ENCODE results near the gene SEMA4G.

Gene SEMA4G

DNA sequence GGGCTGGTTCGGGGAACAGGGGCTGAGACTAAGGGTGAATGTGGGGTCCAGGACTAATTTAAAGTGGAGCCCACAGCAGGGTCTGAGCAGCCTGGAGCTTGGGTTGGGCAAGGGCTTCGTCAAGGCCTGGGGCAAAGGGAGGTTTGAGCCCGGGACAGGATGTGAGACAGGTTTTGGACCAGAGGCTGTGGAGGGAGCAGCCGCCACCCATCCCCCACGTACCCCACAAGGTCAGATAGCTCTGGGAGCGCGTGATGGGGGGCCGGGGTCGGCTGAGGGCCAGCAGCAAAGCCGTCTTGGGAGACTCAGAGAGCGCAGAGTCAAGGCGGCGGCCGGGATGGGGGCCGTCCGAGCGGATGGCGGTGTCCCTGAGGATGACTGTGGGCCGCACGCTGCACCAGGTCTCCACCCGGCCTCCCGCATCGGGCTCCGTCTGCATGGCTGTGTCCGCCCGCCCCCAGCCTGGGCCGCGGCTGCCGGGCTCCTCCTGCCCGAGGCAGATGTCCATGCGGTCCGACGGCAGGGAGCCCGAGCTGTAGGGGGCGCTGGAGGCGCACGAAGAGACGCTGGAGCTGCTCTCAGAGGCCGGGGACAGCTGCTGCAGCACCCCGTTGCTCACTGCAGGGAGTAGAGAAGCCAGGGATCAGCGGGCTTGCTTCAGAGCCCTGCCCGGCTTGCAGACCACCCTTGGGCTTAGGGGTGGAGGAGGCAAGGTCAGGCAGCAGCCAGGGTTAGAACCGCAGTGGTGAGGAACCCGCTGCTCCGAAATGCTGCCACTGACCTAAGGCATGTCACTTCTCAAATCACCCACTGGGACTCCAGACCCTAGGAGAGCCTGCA lies 49.5 kb downstream of the SEMA4G start (continued):
- TF ChIP-seq, protein P1, sequence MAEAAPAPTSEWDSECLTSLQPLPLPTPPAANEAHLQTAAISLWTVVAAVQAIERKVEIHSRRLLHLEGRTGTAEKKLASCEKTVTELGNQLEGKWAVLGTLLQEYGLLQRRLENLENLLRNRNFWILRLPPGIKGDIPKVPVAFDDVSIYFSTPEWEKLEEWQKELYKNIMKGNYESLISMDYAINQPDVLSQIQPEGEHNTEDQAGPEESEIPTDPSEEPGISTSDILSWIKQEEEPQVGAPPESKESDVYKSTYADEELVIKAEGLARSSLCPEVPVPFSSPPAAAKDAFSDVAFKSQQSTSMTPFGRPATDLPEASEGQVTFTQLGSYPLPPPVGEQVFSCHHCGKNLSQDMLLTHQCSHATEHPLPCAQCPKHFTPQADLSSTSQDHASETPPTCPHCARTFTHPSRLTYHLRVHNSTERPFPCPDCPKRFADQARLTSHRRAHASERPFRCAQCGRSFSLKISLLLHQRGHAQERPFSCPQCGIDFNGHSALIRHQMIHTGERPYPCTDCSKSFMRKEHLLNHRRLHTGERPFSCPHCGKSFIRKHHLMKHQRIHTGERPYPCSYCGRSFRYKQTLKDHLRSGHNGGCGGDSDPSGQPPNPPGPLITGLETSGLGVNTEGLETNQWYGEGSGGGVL (tag by site-specific recombination; IDR thresholded peaks at IDR 0.05) = no peak; the same call in 1 of the 2 replicates
- TF ChIP-seq, protein P2, sequence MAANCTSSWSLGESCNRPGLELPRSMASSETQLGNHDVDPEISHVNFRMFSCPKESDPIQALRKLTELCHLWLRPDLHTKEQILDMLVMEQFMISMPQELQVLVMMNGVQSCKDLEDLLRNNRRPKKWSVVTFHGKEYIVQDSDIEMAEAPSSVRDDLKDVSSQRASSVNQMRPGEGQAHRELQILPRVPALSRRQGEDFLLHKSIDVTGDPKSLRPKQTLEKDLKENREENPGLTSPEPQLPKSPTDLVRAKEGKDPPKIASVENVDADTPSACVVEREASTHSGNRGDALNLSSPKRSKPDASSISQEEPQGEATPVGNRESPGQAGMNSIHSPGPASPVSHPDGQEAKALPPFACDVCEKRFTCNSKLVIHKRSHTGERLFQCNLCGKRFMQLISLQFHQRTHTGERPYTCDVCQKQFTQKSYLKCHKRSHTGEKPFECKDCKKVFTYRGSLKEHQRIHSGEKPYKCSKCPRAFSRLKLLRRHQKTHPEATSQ (tag by site-specific recombination; IDR thresholded peaks at IDR 0.05) = no peak
- TF ChIP-seq ZNF391 (tag by site-specific recombination; IDR thresholded peaks at IDR 0.05; ENCODE audit: borderline replicate concordance, low read depth) (no peak), ZNF585B (tag by site-specific recombination; IDR thresholded peaks at IDR 0.05) (no peak), ZNF555 (tag by site-specific recombination; conservative IDR thresholded peaks at IDR 0.05) (no peak), BCL11A (tag by site-specific recombination; IDR thresholded peaks at IDR 0.05; ENCODE audit: low read depth) (no peak), ZSCAN16 (tag by site-specific recombination; IDR thresholded peaks at IDR 0.05) (no peak), ZNF138 (tag by site-specific recombination; IDR thresholded peaks at IDR 0.05; ENCODE audit: borderline replicate concordance) (no peak), ZFP3 (tag by site-specific recombination; IDR thresholded peaks at IDR 0.05; ENCODE audit: low read depth) (no peak), ZNF175 (tag by site-specific recombination; IDR thresholded peaks at IDR 0.05) (no peak), FEZF1 (tag by site-specific recombination; IDR thresholded peaks at IDR 0.05) (no peak), ZNF549 (tag by site-specific recombination; IDR thresholded peaks at IDR 0.05) (no peak), BCL11B (tag by site-specific recombination; IDR thresholded peaks at IDR 0.05; ENCODE audit: low read depth) (0 out of 2 replicates have a peak, but pooled peaks have one; percentile 45), ZNF707 (tag by site-specific recombination; IDR thresholded peaks at IDR 0.05) (no peak), KLF16 (tag by site-specific recombination; IDR thresholded peaks at IDR 0.05) (0 out of 2 replicates have a peak, but pooled peaks have one; percentile 33), ZNF747 (tag by site-specific recombination; IDR thresholded peaks at IDR 0.05) (no peak), ZNF621 (tag by site-specific recombination; IDR thresholded peaks at IDR 0.05) (no peak), ZNF623 (tag by site-specific recombination; IDR thresholded peaks at IDR 0.05) (no peak), GLI4 (tag by site-specific recombination; IDR thresholded peaks at IDR 0.05) (no peak), KLF9 (tag by site-specific recombination; IDR thresholded peaks at IDR 0.05; ENCODE audit: low read depth) (no peak), ZNF610 (tag by site-specific recombination; IDR thresholded peaks at IDR 0.05; ENCODE audit: borderline replicate concordance) (peak; percentile 47; the same call in 1 of the 2 replicates)
- TF ChIP-seq, protein P3, sequence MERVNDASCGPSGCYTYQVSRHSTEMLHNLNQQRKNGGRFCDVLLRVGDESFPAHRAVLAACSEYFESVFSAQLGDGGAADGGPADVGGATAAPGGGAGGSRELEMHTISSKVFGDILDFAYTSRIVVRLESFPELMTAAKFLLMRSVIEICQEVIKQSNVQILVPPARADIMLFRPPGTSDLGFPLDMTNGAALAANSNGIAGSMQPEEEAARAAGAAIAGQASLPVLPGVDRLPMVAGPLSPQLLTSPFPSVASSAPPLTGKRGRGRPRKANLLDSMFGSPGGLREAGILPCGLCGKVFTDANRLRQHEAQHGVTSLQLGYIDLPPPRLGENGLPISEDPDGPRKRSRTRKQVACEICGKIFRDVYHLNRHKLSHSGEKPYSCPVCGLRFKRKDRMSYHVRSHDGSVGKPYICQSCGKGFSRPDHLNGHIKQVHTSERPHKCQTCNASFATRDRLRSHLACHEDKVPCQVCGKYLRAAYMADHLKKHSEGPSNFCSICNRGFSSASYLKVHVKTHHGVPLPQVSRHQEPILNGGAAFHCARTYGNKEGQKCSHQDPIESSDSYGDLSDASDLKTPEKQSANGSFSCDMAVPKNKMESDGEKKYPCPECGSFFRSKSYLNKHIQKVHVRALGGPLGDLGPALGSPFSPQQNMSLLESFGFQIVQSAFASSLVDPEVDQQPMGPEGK (tag by site-specific recombination; IDR thresholded peaks at IDR 0.05) = peak; percentile 69
- TF ChIP-seq, protein P4, sequence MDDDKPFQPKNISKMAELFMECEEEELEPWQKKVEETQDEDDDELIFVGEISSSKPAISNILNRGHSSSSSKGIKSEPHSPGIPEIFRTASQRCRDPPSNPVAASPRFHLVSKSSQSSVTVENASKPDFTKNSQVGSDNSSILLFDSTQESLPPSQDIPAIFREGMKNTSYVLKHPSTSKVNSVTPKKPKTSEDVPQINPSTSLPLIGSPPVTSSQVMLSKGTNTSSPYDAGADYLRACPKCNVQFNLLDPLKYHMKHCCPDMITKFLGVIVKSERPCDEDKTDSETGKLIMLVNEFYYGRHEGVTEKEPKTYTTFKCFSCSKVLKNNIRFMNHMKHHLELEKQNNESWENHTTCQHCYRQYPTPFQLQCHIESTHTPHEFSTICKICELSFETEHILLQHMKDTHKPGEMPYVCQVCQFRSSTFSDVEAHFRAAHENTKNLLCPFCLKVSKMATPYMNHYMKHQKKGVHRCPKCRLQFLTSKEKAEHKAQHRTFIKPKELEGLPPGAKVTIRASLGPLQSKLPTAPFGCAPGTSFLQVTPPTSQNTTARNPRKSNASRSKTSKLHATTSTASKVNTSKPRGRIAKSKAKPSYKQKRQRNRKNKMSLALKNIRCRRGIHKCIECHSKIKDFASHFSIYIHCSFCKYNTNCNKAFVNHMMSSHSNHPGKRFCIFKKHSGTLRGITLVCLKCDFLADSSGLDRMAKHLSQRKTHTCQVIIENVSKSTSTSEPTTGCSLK (tag by site-specific recombination; IDR thresholded peaks at IDR 0.05) = no peak
- TF ChIP-seq, protein P5, sequence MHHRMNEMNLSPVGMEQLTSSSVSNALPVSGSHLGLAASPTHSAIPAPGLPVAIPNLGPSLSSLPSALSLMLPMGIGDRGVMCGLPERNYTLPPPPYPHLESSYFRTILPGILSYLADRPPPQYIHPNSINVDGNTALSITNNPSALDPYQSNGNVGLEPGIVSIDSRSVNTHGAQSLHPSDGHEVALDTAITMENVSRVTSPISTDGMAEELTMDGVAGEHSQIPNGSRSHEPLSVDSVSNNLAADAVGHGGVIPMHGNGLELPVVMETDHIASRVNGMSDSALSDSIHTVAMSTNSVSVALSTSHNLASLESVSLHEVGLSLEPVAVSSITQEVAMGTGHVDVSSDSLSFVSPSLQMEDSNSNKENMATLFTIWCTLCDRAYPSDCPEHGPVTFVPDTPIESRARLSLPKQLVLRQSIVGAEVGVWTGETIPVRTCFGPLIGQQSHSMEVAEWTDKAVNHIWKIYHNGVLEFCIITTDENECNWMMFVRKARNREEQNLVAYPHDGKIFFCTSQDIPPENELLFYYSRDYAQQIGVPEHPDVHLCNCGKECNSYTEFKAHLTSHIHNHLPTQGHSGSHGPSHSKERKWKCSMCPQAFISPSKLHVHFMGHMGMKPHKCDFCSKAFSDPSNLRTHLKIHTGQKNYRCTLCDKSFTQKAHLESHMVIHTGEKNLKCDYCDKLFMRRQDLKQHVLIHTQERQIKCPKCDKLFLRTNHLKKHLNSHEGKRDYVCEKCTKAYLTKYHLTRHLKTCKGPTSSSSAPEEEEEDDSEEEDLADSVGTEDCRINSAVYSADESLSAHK (tag by site-specific recombination; IDR thresholded peaks at IDR 0.05) = no peak
- TF ChIP-seq, protein P6, sequence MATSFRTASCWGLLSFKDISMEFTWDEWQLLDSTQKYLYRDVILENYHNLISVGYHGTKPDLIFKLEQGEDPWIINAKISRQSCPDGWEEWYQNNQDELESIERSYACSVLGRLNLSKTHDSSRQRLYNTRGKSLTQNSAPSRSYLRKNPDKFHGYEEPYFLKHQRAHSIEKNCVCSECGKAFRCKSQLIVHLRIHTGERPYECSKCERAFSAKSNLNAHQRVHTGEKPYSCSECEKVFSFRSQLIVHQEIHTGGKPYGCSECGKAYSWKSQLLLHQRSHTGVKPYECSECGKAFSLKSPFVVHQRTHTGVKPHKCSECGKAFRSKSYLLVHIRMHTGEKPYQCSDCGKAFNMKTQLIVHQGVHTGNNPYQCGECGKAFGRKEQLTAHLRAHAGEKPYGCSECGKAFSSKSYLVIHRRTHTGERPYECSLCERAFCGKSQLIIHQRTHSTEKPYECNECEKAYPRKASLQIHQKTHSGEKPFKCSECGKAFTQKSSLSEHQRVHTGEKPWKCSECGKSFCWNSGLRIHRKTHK (tag by site-specific recombination; IDR thresholded peaks at IDR 0.05) = no peak
- TF ChIP-seq, protein P7, sequence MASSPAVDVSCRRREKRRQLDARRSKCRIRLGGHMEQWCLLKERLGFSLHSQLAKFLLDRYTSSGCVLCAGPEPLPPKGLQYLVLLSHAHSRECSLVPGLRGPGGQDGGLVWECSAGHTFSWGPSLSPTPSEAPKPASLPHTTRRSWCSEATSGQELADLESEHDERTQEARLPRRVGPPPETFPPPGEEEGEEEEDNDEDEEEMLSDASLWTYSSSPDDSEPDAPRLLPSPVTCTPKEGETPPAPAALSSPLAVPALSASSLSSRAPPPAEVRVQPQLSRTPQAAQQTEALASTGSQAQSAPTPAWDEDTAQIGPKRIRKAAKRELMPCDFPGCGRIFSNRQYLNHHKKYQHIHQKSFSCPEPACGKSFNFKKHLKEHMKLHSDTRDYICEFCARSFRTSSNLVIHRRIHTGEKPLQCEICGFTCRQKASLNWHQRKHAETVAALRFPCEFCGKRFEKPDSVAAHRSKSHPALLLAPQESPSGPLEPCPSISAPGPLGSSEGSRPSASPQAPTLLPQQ (tag by site-specific recombination; IDR thresholded peaks at IDR 0.05) = peak; percentile 45; the same call in 1 of the 2 replicates

All from HEK293 (cell line).